Right lobe of liver (tissue), 4 donors: ENCODE measurements around the gene GRAMD1C.

Experiments used
- CTCF ChIP-seq, 4 donors: fragments of 200-600 bp in 3 of 4; fragments of 450-650 bp in 1 of 4; IDR thresholded peaks; one replicate each; pipeline versions ENCODE4 v1.5.1 to v1.8.0; 2016 to 2022; ENCODE audit warnings: antibody characterized with exemption in 4 of 4, mild to moderate bottlenecking in 2 of 4
- POLR2A ChIP-seq: fragments of 450-650 bp; IDR thresholded peaks from one replicate; pipeline ENCODE4 v1.6.1; 2017; ENCODE audit warnings: antibody characterized with exemption, mild to moderate bottlenecking
- donor health status: DM: no; HTN: no; CAD: no.
- donor health status: DM: no; HTN: no; CAD: no.
- donor health status: DM: no; HTN: yes; CAD: no.

- TF ChIP-seq CTCF (IDR thresholded peaks at IDR 0.05) (no peak), POLR2A (no peak)
Measured at GRCh38 chr3:113829576-113830354, 8.8 kb upstream of the GRAMD1C start.
